HepG2 (cell line): ENCODE results near the gene DST. TPM values are rescaled to one million over a fixed set of nuclear protein-coding genes. Genes with fewer than 3 reads are reported as not detected.

Experiments used
- ATAC-seq: fragments of 200-7000 bp; cut with Tn5 transposase; 3 replicates; pipeline ENCODE4 v1.9.1; 2020; ENCODE audit warnings: mild to moderate bottlenecking, moderate library complexity
- BruUV-seq: library from RNA; stranded (reverse); fragments of 400-500 nt; replicated peaks from 2 replicates; lab custom pipeline; 2021; lab: Mats Ljungman, UMichigan
- CTCF ChIA-PET: fragments of 300-600 bp; formaldehyde crosslinking; extraction: SDS; loops from one replicate; lab custom pipeline; 2021; ENCODE audit warnings: low total read pairs, inconsistent platforms, low intra/inter-chr PET ratio; lab: Yijun Ruan, JAX
- POLR2A ChIA-PET: fragments of 350-600 bp; sonication (Branson Sonifier 250); formaldehyde crosslinking; loops from one replicate; lab custom pipeline; 2020; ENCODE audit warnings: antibody characterized with exemption, inconsistent platforms; lab: Yijun Ruan, JAX
- DNase-seq: peaks from one replicate; pipeline ENCODE4 v3.0.0-alpha.2; 2015; ENCODE audit warnings: low spot score
- FAIRE-seq: peaks from 3 replicates; lab custom pipeline; 2011; peaks lifted over from hg19 to GRCh38; lab: Jason Lieb, UNC
- H2AFZ ChIP-seq: one replicate; pipeline ENCODE4 v1.6.1; 2011; ENCODE audit warnings: low read length, inconsistent platforms
- H3K27ac ChIP-seq: fragments of 300-600 bp; 3 replicates; pipeline ENCODE4 v1.8.0; 2011; ENCODE audit warnings: mixed run types, mild to moderate bottlenecking, mixed read lengths, low read length, inconsistent platforms; ENCODE audit not compliant: insufficient read depth; ENCODE audit errors: extremely low read length
- H3K27me3 ChIP-seq, 2 experiments: fragments of 200-600 bp in 1 of 2; 2 replicates in 1 of 2; 3 replicates in 1 of 2; pipeline versions ENCODE4 v1.6.0 to v1.8.0; 2011; ENCODE audit warnings: low read length in 2 of 2, mild to moderate bottlenecking in 2 of 2, moderate library complexity in 2 of 2, inconsistent platforms in 1 of 2; ENCODE audit not compliant: insufficient read depth in 2 of 2, control insufficient read depth in 1 of 2
- H3K36me3 ChIP-seq, 2 experiments: fragments of 200-600 bp in 1 of 2; replicated peaks in 1 of 2; 2 replicates in 1 of 2; 3 replicates in 1 of 2; pipeline versions ENCODE4 v1.5.1 to v1.8.0; 2011; ENCODE audit warnings: low read length in 2 of 2, inconsistent platforms in 1 of 2; ENCODE audit not compliant: insufficient read depth in 2 of 2, control insufficient read depth in 1 of 2
- H3K4me1 ChIP-seq: 2 replicates; pipeline ENCODE4 v1.5.1; 2012; ENCODE audit warnings: low read length, inconsistent platforms; ENCODE audit not compliant: insufficient read depth
- H3K4me2 ChIP-seq: 2 replicates; pipeline ENCODE4 v1.6.0; 2011; ENCODE audit warnings: low read depth, low read length, inconsistent platforms
- H3K4me3 ChIP-seq, 3 experiments: fragments of 200-600 bp in 1 of 3; sonication (generic), shearing (Covaris generic) in 1 of 3; replicated peaks in 1 of 3; 2 replicates each; pipeline ENCODE4 v1.5.1; 2011 to 2016; ENCODE audit warnings: low read length in 3 of 3, inconsistent platforms in 2 of 3, low read depth in 2 of 3, mild to moderate bottlenecking in 2 of 3, control low read depth in 1 of 3, mixed read lengths in 1 of 3; ENCODE audit not compliant: insufficient read depth in 1 of 3
- H3K79me2 ChIP-seq: one replicate; pipeline ENCODE4 v1.6.1; 2011; ENCODE audit warnings: low read length, inconsistent platforms; ENCODE audit not compliant: insufficient read depth
- H3K9ac ChIP-seq: 2 replicates; pipeline ENCODE4 v1.6.0; 2011; ENCODE audit warnings: mild to moderate bottlenecking, low read depth, low read length, inconsistent platforms; ENCODE audit not compliant: insufficient read depth
- H3K9me3 ChIP-seq: 2 replicates; pipeline ENCODE4 v1.5.1; 2012; ENCODE audit warnings: mild to moderate bottlenecking, low read length
- H4K20me1 ChIP-seq: 2 replicates; pipeline ENCODE4 v1.6.0; 2011; ENCODE audit warnings: inconsistent platforms, mild to moderate bottlenecking, low read length, moderate library complexity; ENCODE audit not compliant: insufficient read depth
- ARNT ChIP-seq: fragments of 450-650 bp; IDR thresholded peaks from 2 replicates; pipeline ENCODE4 v1.6.1; 2017
- ATF7-NPFF ChIP-seq: sonication (generic); formaldehyde crosslinking; IDR thresholded peaks from 2 replicates; pipeline ENCODE4 v1.8.1; 2023; ENCODE audit warnings: mild to moderate bottlenecking, low read depth, missing genetic modification reagents, moderate library complexity
- HMG20B ChIP-seq: conservative IDR thresholded peaks from 2 replicates; pipeline ENCODE4 v1.6.1; 2016; ENCODE audit warnings: missing genetic modification reagents, missing compliant biosample characterization
- MAX ChIP-seq: IDR thresholded peaks from 2 replicates; pipeline ENCODE4 v1.6.1; 2012; ENCODE audit warnings: inconsistent platforms
- ONECUT2 ChIP-seq: sonication (generic); formaldehyde crosslinking; IDR thresholded peaks from 2 replicates; pipeline ENCODE4 v1.4.0; 2020; ENCODE audit warnings: missing genetic modification reagents
- RERE ChIP-seq: IDR thresholded peaks from 2 replicates; pipeline ENCODE4 v1.6.1; 2016; ENCODE audit warnings: low read depth, missing genetic modification reagents, missing compliant biosample characterization
- REST ChIP-seq, 2 experiments: IDR thresholded peaks; 2 replicates each; pipeline ENCODE4 v1.6.1; 2011 to 2012; ENCODE audit warnings: low read length in 2 of 2, borderline replicate concordance in 1 of 2, low read depth in 1 of 2, mild to moderate bottlenecking in 1 of 2, moderate library complexity in 1 of 2
- ZNF609 ChIP-seq: sonication (generic); formaldehyde crosslinking; IDR thresholded peaks from 2 replicates; pipeline ENCODE4 v1.4.0; 2020; ENCODE audit warnings: mild to moderate bottlenecking, missing genetic modification reagents, borderline replicate concordance
- ZNF772 ChIP-seq: sonication (generic); formaldehyde crosslinking; IDR thresholded peaks from 2 replicates; pipeline ENCODE4 v1.5.0; 2020; ENCODE audit warnings: mild to moderate bottlenecking, missing genetic modification reagents
- ZNF891 ChIP-seq: sonication (generic); formaldehyde crosslinking; IDR thresholded peaks from 2 replicates; pipeline ENCODE4 v1.5.0; 2020; ENCODE audit warnings: mild to moderate bottlenecking, missing genetic modification reagents
- WGBS: methylation state at CpG from one replicate; pipeline ENCODE4 v1.1.6; 2017; ENCODE audit warnings: low lambda C conversion rate; 5-methylcytosine and 5-hydroxymethylcytosine counted together
- in situ Hi-C: cut with HindIII; loops from 2 replicates; pipeline ENCODE4 v1.10.0; 2017; ENCODE audit warnings: low pct_unique_long_range_greater_than_20kb; ENCODE audit not compliant: extremely low pct_ligation_motif_present
- intact Hi-C: fragments of 100-400 bp; cut with micrococcal nuclease; formaldehyde crosslinking; loops from one replicate; pipeline ENCODE4 v1.10.0; 2022; ENCODE audit not compliant: unreplicated experiment
- polyA plus RNA-seq, 8 experiments: library from polyadenylated mRNA; depleted of rRNA in 3 of 8; stranded (reverse) in 7 of 8; unstranded in 1 of 8; fragments of >200 nt; fragmentation: Illumina TruSeq in 4 of 8; extraction: Trizol in 4 of 8; gene quantifications; 2 replicates each; pipeline versions ENCODE4 v1.2.1 to v1.2.3, GENCODE V29; 2011 to 2016; ENCODE audit warnings: low read depth in 4 of 8, missing spikeins in 1 of 8, mixed read lengths in 1 of 8; ENCODE audit not compliant: insufficient read depth in 1 of 8
- total RNA-seq, 5 experiments: library from RNA; depleted of rRNA; stranded (reverse); fragments of >200 nt; fragmentation: Illumina TruSeq; extraction: Trizol; gene quantifications; 2 replicates each; pipeline ENCODE4 v1.2.3, GENCODE V29; 2016; ENCODE audit warnings: low read depth in 1 of 5

DST gene
- total and polyA plus RNA-seq, 2 of the 13 experiments (the other 11 are each of a cell fraction or from before 2014, with no cell fraction given), result 64.4 to 89.0 TPM

- WGBS, result 87% methylated on average over 1 of the region's 1 CpG
- no peak for TF ChIP-seq REST (IDR thresholded peaks at IDR 0.05; ENCODE audit: borderline replicate concordance in 1 of 2, low read depth in 1 of 2, low read length in 2 of 2)
- TF ChIP-seq ARNT, result no peak
- no peak for TF ChIP-seq MAX
- no peak for TF ChIP-seq ATF7-NPFF (CRISPR knock-in tag)
- no peak for TF ChIP-seq ZNF891
- TF ChIP-seq ONECUT2 (CRISPR knock-in tag), result no peak
- TF ChIP-seq RERE, result no peak
- no peak for TF ChIP-seq ZNF772 (CRISPR knock-in tag)
- TF ChIP-seq ZNF609 (CRISPR knock-in tag), result no peak
- TF ChIP-seq HMG20B (CRISPR knock-in tag), result no peak
Observed at GRCh38 chr6:56547687-56548086, 95.0 kb downstream of the DST start.

More at GRCh38 chr6:56547687-56548086, 95.0 kb downstream of the DST start:
- H3K4me3 ChIP-seq, result no peak overlapping the region
- in situ Hi-C loops (no loop called here), intact Hi-C loops (loop anchor here (5.0 kb wide), 1 partner anchor 80 kb away; no protein-coding TSS in a partner anchor)
- no peaks in the 10 kb centered on the region for H3K9me3 ChIP-seq
- no peak overlapping the region for H3K27ac ChIP-seq
- peaks cover 26% of the 10 kb centered on the region for H3K4me1 ChIP-seq
- no peaks in the 10 kb centered on the region for H3K27me3 ChIP-seq
- FAIRE-seq (no peak), DNase-seq (no peak), ATAC-seq (no peak)
- H3K4me2 ChIP-seq, result no peak overlapping the region
- POLR2A ChIA-PET, result no interaction called here
- H4K20me1 ChIP-seq, result no peaks in the 10 kb centered on the region
- H2AFZ ChIP-seq, result no peak overlapping the region
- BruUV-seq, result no TSS peak
- CTCF ChIA-PET, result interaction anchor here (1.9 kb wide), 1 partner anchor 189 kb away, joined by 10 read pairs; no protein-coding TSS in a partner anchor
- no peak overlapping the region for H3K9ac ChIP-seq
- H3K79me2 ChIP-seq, result no peaks in the 10 kb centered on the region
- H3K36me3 ChIP-seq, result 0 out of 5 replicates have a peak, but pooled peaks cover 0 to 1% of the 10 kb centered on the region in 2 experiments
